Ishikawa (cell line): Measurements from ENCODE around the gene PITPNM2.

ENCODE experiments used
- CEBPB ChIP-seq: IDR thresholded peaks from 2 replicates; pipeline ENCODE4 v1.6.1; 2012
- CREB1 ChIP-seq: IDR thresholded peaks from 2 replicates; pipeline ENCODE4 v1.6.1; 2012; ENCODE audit warnings: low read depth
- EGR1 ChIP-seq: IDR thresholded peaks from 2 replicates; pipeline ENCODE4 v1.6.1; 2012
- EP300 ChIP-seq: IDR thresholded peaks from 2 replicates; pipeline ENCODE4 v1.6.1; 2012; ENCODE audit warnings: borderline replicate concordance
- FOXM1 ChIP-seq: IDR thresholded peaks from 2 replicates; pipeline ENCODE4 v1.6.1; 2012; ENCODE audit warnings: low read depth, borderline replicate concordance
- MAX ChIP-seq: IDR thresholded peaks from 2 replicates; pipeline ENCODE4 v1.6.1; 2012
- NFIC ChIP-seq: IDR thresholded peaks from 2 replicates; pipeline ENCODE4 v1.6.1; 2012
- RAD21 ChIP-seq: IDR thresholded peaks from 2 replicates; pipeline ENCODE4 v1.6.1; 2012; ENCODE audit warnings: low read depth
- REST ChIP-seq: IDR thresholded peaks from 2 replicates; pipeline ENCODE4 v1.6.1; 2012; ENCODE audit warnings: low read depth, mild to moderate bottlenecking
- TAF1 ChIP-seq: IDR thresholded peaks from 2 replicates; pipeline ENCODE4 v1.6.1; 2012; ENCODE audit warnings: low read depth, mild to moderate bottlenecking
- TCF12 ChIP-seq: IDR thresholded peaks from 2 replicates; pipeline ENCODE4 v1.6.1; 2012; ENCODE audit warnings: low read depth
- TEAD4 ChIP-seq: IDR thresholded peaks from 2 replicates; pipeline ENCODE4 v1.6.1; 2012
- USF1 ChIP-seq: IDR thresholded peaks from 2 replicates; pipeline ENCODE4 v1.6.1; 2012
- YY1 ChIP-seq: IDR thresholded peaks from 2 replicates; pipeline ENCODE4 v1.6.1; 2012; ENCODE audit warnings: low read depth
- ZBTB7A ChIP-seq: IDR thresholded peaks from 2 replicates; pipeline ENCODE4 v1.6.1; 2012; ENCODE audit warnings: low read depth

The PITPNM2 gene

GRCh38 chr12:123119808-123120207, 31.1 kb downstream of the PITPNM2 start:
- TF ChIP-seq MAX (no peak), CEBPB (no peak), YY1 (no peak), TAF1 (no peak), TEAD4 (no peak), TCF12 (no peak), EGR1 (no peak), CREB1 (no peak), EP300 (no peak), USF1 (no peak)

- no peak for TF ChIP-seq YY1
- TF ChIP-seq MAX, result no peak
- TF ChIP-seq RAD21, result no peak
- TF ChIP-seq EGR1, result no peak
- no peak for TF ChIP-seq ZBTB7A
- TF ChIP-seq EP300, result no peak
- no peak for TF ChIP-seq TEAD4
- TF ChIP-seq CREB1, result no peak
- no peak for TF ChIP-seq NFIC
- TF ChIP-seq FOXM1, result no peak
- no peak for TF ChIP-seq USF1
- TF ChIP-seq TCF12, result no peak
- TF ChIP-seq CEBPB, result no peak
- no peak for TF ChIP-seq REST
- TF ChIP-seq TAF1, result no peak
Measured at GRCh38 chr12:123118497-123118896, 32.4 kb downstream of the PITPNM2 start.

GRCh38 chr12:123115409-123116121, 35.3 kb downstream of the PITPNM2 start:
- TF ChIP-seq TEAD4 (no peak), MAX (no peak), NFIC (no peak), EGR1 (no peak), ZBTB7A (no peak), USF1 (no peak)

GRCh38 chr12:123114304-123115083, 36.4 kb downstream of the PITPNM2 start:
- TF ChIP-seq ZBTB7A (no peak), YY1 (no peak), USF1 (no peak), FOXM1 (no peak), EP300 (no peak), CEBPB (no peak), RAD21 (no peak), NFIC (no peak)

- TF ChIP-seq FOXM1 (no peak), EP300 (no peak), TAF1 (no peak), CREB1 (no peak), RAD21 (peak; percentile 18; the same call in 1 of the 2 replicates), USF1 (no peak), TEAD4 (no peak), ZBTB7A (no peak), NFIC (no peak), CEBPB (no peak), YY1 (no peak), MAX (no peak), REST (peak; percentile 63)
Measured at GRCh38 chr12:123113026-123113425, 37.9 kb downstream of the PITPNM2 start.
